Psoas muscle (tissue), 8 donors: Measurements from ENCODE around the gene ANKK1. TPM values are rescaled to one million over a fixed set of nuclear protein-coding genes. Genes with fewer than 3 reads are reported as not detected.
A peak's percentile ranks its signal among the peaks of the same experiment; 100 is the strongest.

Source experiments
- ATAC-seq, 4 donors: fragments of 200-7000 bp; cut with Tn5 transposase; one replicate each; pipeline ENCODE4 v1.9.1; 2020; ENCODE audit warnings: moderate library complexity in 3 of 4, mild to moderate bottlenecking in 2 of 4
- DNase-seq, 2 donors: peaks; one replicate each; pipeline ENCODE4 v3.0.0-alpha.2; 2020
- H3K27ac ChIP-seq: fragments of 200-600 bp; one replicate; pipeline ENCODE4 v1.8.0; 2022
- H3K27me3 ChIP-seq, 3 donors: fragments of 200-600 bp in 1 of 3; one replicate each; pipeline versions ENCODE4 v1.6.1 to v1.8.0; 2013 to 2022; ENCODE audit warnings: low read length in 2 of 3, mild to moderate bottlenecking in 2 of 3, moderate library complexity in 1 of 3; ENCODE audit not compliant: insufficient read depth in 3 of 3
- H3K36me3 ChIP-seq, 2 donors: fragments of 200-600 bp in 1 of 2; one replicate each; pipeline versions ENCODE4 v1.6.1 to v1.8.0; 2013 to 2022; ENCODE audit warnings: low read depth in 1 of 2, mild to moderate bottlenecking in 1 of 2, moderate library complexity in 1 of 2; ENCODE audit not compliant: insufficient read depth in 1 of 2
- H3K4me1 ChIP-seq: fragments of 200-600 bp; one replicate; pipeline ENCODE4 v1.8.0; 2022
- H3K4me3 ChIP-seq: fragments of 200-600 bp; one replicate; pipeline ENCODE4 v1.8.0; 2022; ENCODE audit warnings: mild to moderate bottlenecking
- H3K9me3 ChIP-seq: fragments of 200-600 bp; one replicate; pipeline ENCODE4 v1.8.0; 2022
- CTCF ChIP-seq: fragments of 200-600 bp; IDR thresholded peaks from one replicate; pipeline ENCODE4 v1.8.0; 2022; ENCODE audit warnings: antibody characterized with exemption
- WGBS, 3 donors: extraction: QIAGEN DNeasy Blood & Tissue Kit; methylation state at CpG; one replicate each; pipeline versions ENCODE4 v1.1.6 to v1.1.7; 2013; 5-methylcytosine and 5-hydroxymethylcytosine counted together
- intact Hi-C, 2 donors: fragments of 100-400 bp; cut with DNase I; formaldehyde crosslinking; loops; one replicate each; pipeline versions ENCODE4 v1.11.0 to v1.14.2; 2022
- long read RNA-seq, 2 donors: library from polyadenylated mRNA; unstranded; transcript quantifications; one replicate each; pipeline ENCODE4 v2.0.0, GENCODE V29; 2021
- polyA plus RNA-seq, 3 donors: library from polyadenylated mRNA; stranded (reverse); fragments of 200-250 nt; gene quantifications; one replicate each; pipeline ENCODE4 v1.2.3, GENCODE V29; 2013
- total RNA-seq, 4 donors: library from RNA; stranded (reverse); fragmentation: NEBNext Ultra II Directional in 2 of 4; extraction: Animal tissue kit (Norgen Biotek cat#: 25700) in 2 of 4; gene quantifications; one replicate each; pipeline versions ENCODE4 v1.2.1 to v1.2.4, GENCODE V29; 2021 to 2023
- donor health status: healthy with polysubstance abuse.
- donor health status: DM: no; HTN: no; CAD: no; lungs with moderate emphysema.
- donor health status: Bipolar disorder and iron deficiency.
- donor health status: healthy.
- donor health status: DM: yes; HTN: yes; CAD: no.
- donor health status: DM: no; HTN: no; CAD: no.
- donor health status: DM: no; HTN: no; CAD: no.
- donor health status: DM: yes; HTN: yes; CAD: no.

ANKK1 gene
- total RNA-seq (under 1 TPM in 3 of 4 donors, not detected in 1; 0.11 to 0.34 (median 0.29) TPM), polyA plus RNA-seq (under 1 TPM in 2 of 3 donors, not detected in 1; 0.04 to 0.32 TPM)
- long read RNA-seq, donor 1: 0 reads
- long read RNA-seq, donor 2: 0 reads

- intact Hi-C loops: no loop called here
- H3K4me3 ChIP-seq: no peak within 1 kb of the TSS
- DNase-seq: no peak
Observed at GRCh38 chr11:113387605-113388211, at the start of gene ANKK1. ANKK1 (plus strand) TSS chr11:113387779; CDS start chr11:113387885, 106 bp downstream.

GRCh38 chr11:113338730-113339129 is 48.8 kb upstream of the ANKK1 start:
- H3K36me3 ChIP-seq: peaks cover 16 to 98% of the 10 kb centered on the region in 2 donors

More at GRCh38 chr11:113387605-113388211, at the start of gene ANKK1:
- ATAC-seq: peak in 1 of 4 donors; percentile 30
- peaks cover 0 to 55% (median 7%) of the 10 kb centered on the region in 3 donors for H3K27me3 ChIP-seq
- H3K4me1 ChIP-seq: no peaks in the 10 kb centered on the region
- 8 to 13% (median 11%) methylated on average over 39 to 46 of the region's 46 CpGs for WGBS, 3 donors
- H3K9me3 ChIP-seq: no peaks in the 10 kb centered on the region
- no peaks in the 10 kb centered on the region for H3K36me3 ChIP-seq
- no peak within 1 kb of the TSS for H3K27ac ChIP-seq
- peak; percentile 9 for TF ChIP-seq CTCF

DNA sequence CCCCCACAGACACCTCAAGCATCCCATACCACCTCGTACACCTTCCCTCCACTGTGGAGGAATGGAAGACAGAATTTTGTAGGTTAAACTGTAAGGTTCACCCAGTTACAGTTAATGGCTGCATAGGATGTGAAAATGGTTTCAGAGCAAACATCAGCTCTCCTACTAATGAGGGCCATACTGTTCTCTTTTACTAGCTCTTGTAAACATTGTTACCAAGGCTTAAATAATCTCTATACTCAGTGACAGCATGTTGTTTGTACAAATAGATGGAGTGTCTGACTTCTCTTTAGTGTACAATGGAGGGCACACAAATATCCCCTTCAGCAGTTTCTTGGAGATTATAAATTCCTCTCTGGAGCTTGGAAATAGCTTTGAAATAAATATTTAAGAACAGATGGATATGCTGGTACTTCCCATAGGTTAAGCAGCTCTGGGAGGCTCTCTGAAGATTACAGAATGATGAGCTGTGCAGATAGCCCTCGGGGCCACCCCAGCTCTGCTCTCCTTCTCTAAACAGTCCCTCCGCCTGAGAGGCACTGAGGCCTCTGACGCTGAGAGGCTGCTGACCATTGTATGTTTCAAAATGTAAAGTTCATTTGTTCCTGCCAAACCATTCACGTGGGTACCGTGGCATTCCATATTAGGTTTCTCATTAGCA is 47.5 kb upstream of the ANKK1 start:
- no peak overlapping the region for H3K27ac ChIP-seq
- WGBS, 3 donors: 76% methylated on average over 6 of the region's 6 CpGs
- ATAC-seq (no peak), DNase-seq (no peak)
- no peaks in the 10 kb centered on the region for H3K27me3 ChIP-seq
- H3K4me3 ChIP-seq: no peak overlapping the region
- H3K36me3 ChIP-seq: peaks cover 13 to 96% of the 10 kb centered on the region in 2 donors
- H3K4me1 ChIP-seq: no peaks in the 10 kb centered on the region
- no peak for TF ChIP-seq CTCF
- H3K9me3 ChIP-seq: peaks cover 7% of the 10 kb centered on the region
- intact Hi-C loops: no loop called here

More at GRCh38 chr11:113338730-113339129, 48.8 kb upstream of the ANKK1 start:
- Histone ChIP-seq H3K27ac (no peak overlapping the region), H3K9me3 (peaks cover 7% of the 10 kb centered on the region), H3K27me3 (no peaks in the 10 kb centered on the region), H3K4me3 (no peak overlapping the region), H3K4me1 (no peaks in the 10 kb centered on the region)
- DNase-seq (no peak), ATAC-seq (no peak)
- TF ChIP-seq CTCF: no peak
- intact Hi-C loops: no loop called here
- WGBS, 3 donors: 71 to 76% (median 75%) methylated on average over 4 of the region's 4 CpGs

DNA sequence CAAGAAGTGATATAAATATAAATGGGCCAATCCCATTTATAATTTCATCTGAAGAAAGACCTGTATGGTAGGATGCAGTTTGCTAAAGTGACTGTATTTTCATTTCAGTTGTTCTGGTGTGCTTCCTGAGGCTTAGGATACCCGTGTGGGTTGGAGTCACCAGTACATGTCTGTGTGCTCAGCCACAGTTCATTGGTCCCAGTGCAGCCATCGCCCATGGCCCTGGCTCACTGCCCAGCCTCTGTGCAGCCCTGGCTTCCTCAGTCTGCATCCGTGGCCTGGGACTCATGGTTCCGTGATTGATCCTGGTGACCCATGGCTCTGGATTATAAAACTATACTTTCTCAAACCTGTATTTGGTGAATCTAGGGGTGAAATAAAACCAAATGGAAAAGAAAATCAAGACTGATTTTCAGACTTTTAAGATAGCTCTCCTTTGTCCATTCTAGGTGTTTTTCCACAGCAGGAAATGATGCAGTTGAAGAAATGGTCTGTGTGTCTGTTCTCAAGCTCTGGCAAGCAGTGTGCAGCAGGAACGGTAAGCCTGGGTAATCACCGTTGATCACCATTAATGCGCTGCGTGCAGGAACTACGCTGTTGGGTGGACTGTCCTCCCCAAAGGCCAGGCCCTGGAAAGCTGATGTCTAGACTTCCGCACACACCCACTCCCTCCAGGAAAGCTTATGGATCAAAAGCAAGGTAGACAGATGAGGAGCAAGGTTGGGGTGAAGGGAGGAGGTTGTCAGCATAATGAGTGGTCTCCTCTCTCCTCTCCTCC is 46.0 kb upstream of the ANKK1 start:
- Histone ChIP-seq H3K4me3 (no peak overlapping the region), H3K9me3 (peaks cover under 1% of the 10 kb centered on the region), H3K36me3 (peaks cover 11 to 86% of the 10 kb centered on the region in 2 donors), H3K4me1 (no peaks in the 10 kb centered on the region), H3K27ac (no peak overlapping the region), H3K27me3 (no peaks in the 10 kb centered on the region)
- WGBS, 3 donors: 77 to 81% (median 79%) methylated on average over 10 of the region's 10 CpGs
- no peak for TF ChIP-seq CTCF
- intact Hi-C loops: no loop called here
- ATAC-seq (no peak), DNase-seq (no peak)
